GM12873 (cell line): Measurements from ENCODE around the gene PCDH12.
A peak's percentile ranks its signal among the peaks of the same experiment; 100 is the strongest.

Experiments
- CTCF ChIP-seq: IDR thresholded peaks from 2 replicates; pipeline ENCODE4 v1.5.1; 2012; ENCODE audit warnings: low read depth, mild to moderate bottlenecking, moderate library complexity, low read length, control low read depth; ENCODE audit not compliant: insufficient read depth; ENCODE audit errors: missing control alignments

Gene PCDH12

GRCh38 chr5:141920771-141921170 is 37.2 kb downstream of the PCDH12 start:
- TF ChIP-seq CTCF, result no peak

DNA sequence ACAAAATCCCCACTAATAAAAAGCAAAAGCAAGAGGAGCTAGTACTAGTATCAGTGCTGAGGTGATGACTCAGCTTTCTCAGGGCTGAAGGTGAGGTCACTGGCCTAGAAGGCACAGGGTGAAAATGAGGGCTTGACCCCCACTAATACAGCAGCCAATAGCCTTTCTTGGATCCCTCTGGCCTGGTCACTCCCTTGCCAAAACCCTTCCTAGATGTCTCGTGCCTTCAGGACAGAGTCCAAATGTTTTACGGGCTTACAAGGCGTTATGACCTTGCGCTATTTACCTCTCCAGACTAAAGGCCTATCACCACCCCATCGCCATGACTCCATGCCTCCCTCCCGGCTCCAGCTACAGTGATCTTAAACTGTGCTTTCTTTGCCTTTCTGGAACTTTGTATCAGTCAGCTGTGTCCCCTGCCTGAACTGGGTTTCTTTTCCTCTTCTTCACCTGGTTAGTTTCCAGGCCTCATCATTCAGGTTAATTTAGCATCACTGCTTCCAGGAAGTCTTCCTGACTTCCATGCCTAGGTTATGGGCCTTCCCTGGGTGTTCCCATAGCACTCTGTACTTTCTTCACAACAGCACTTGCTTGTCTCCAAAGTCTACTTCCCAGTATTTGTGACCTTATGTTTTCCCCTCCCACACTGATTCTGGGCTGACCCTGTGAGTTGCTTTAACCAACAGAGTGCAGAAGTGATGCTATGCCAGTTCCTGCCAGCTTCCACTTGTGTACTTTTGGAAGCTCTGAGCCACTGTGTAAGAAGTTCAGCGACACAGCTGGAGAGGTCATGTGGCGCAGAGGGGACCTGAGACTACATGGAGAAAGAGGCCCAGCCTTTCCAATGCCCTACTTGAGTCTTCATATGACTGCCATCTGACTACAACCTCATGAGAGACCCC is 38.5 kb downstream of the PCDH12 start:
- no peak for TF ChIP-seq CTCF

GRCh38 chr5:141917760-141918159 is 40.2 kb downstream of the PCDH12 start:
- TF ChIP-seq CTCF, result no peak

DNA sequence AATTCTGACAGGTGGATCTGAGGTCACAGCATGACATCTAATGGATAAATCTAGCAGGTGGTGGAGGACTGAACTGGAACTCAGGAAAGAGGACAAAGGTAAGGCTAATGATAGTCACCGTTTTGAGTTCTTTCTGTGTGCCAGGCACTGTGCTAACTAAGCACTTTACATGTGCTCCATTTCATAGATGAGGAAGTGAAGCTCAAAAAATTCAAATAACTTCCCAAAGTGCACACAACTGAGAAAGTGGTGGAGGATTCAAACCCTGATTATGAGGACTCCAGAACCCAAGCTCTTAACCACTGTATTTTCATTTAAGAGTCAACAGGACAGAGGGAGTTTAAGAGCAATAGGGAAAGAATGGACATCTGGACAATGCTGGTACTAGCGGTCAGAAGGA is 41.5 kb downstream of the PCDH12 start:
- TF ChIP-seq CTCF, result no peak

GRCh38 chr5:141915881-141916336 is 42.1 kb downstream of the PCDH12 start:
- TF ChIP-seq CTCF, result no peak

- TF ChIP-seq CTCF, result no peak
These were observed 43.2 kb downstream of the PCDH12 start for GRCh38 chr5:141914797-141915196.

- TF ChIP-seq CTCF, result peak; percentile 28
These were observed 43.7 kb downstream of the PCDH12 start for GRCh38 chr5:141914199-141914743.
